Right renal cortex interstitium (tissue), 3 donors: ENCODE results near the gene TCERG1L. TPM values are rescaled to one million over a fixed set of nuclear protein-coding genes. Genes with fewer than 3 reads are reported as not detected.
"Not testable (repeated sequence)": the region's sequence is repeated elsewhere in the genome, so short reads cannot be mapped to it uniquely, and the experiment has no call there.

Experiments used
- DNase-seq, 3 donors: peaks; one replicate each; pipeline ENCODE4 v3.0.0-alpha.2; 2013; ENCODE audit warnings: low read depth in 3 of 3, low spot score in 2 of 3
- polyA plus RNA-seq, 3 donors: library from polyadenylated mRNA; unstranded; fragments of 120-200 nt; gene quantifications; one replicate each; pipeline ENCODE4 v1.2.1, GENCODE V29; 2013; ENCODE audit not compliant: insufficient read length in 3 of 3

Gene TCERG1L
- polyA plus RNA-seq, 3 donors: 1.2 to 1.7 (median 1.4) TPM

- DNase-seq: no peak
Measured at GRCh38 chr10:131113709-131114291, 197.7 kb downstream of the TCERG1L start.

- DNase-seq: no peak
Measured at GRCh38 chr10:131113165-131113564, 198.4 kb downstream of the TCERG1L start.

GRCh38 chr10:131112691-131113090 is 198.8 kb downstream of the TCERG1L start:
- no peak for DNase-seq

GRCh38 chr10:131111471-131112080 is 199.9 kb downstream of the TCERG1L start:
- DNase-seq: no peak

- no peak for DNase-seq
Measured at GRCh38 chr10:131111007-131111406, 200.5 kb downstream of the TCERG1L start.

GRCh38 chr10:131110241-131110783 is 201.2 kb downstream of the TCERG1L start:
- no peak for DNase-seq

- DNase-seq: no peak
Measured at GRCh38 chr10:131109726-131110125, 201.8 kb downstream of the TCERG1L start.

GRCh38 chr10:131109291-131109690 is 202.2 kb downstream of the TCERG1L start:
- no peak for DNase-seq

GRCh38 chr10:131107970-131108369 is 203.6 kb downstream of the TCERG1L start:
- DNase-seq: no peak

- DNase-seq: no peak
Measured at GRCh38 chr10:131102676-131103075, 208.8 kb downstream of the TCERG1L start.

- no peak for DNase-seq
Measured at GRCh38 chr10:131102147-131102546, 209.4 kb downstream of the TCERG1L start.

GRCh38 chr10:131100418-131101410 is 210.8 kb downstream of the TCERG1L start:
- DNase-seq: not testable (repeated sequence)

GRCh38 chr10:131099028-131099726 is 212.3 kb downstream of the TCERG1L start:
- no peak for DNase-seq

GRCh38 chr10:131098416-131098952 is 213.0 kb downstream of the TCERG1L start:
- DNase-seq: no peak

- DNase-seq: no peak
Measured at GRCh38 chr10:131096031-131096430, 215.5 kb downstream of the TCERG1L start.

- DNase-seq: no peak
Measured at GRCh38 chr10:131095313-131095580, 216.3 kb downstream of the TCERG1L start.

- no peak for DNase-seq
Measured at GRCh38 chr10:131094527-131095312, 216.8 kb downstream of the TCERG1L start.

- no peak for DNase-seq
Measured at GRCh38 chr10:131093795-131094366, 217.6 kb downstream of the TCERG1L start.

- no peak for DNase-seq
Measured at GRCh38 chr10:131093346-131093745, 218.2 kb downstream of the TCERG1L start.
